Measurements from ENCODE around the gene LRRFIP1.

- TF ChIP-seq CTCF (IDR thresholded peaks at IDR 0.05) (no peak), POLR2A (IDR thresholded peaks at IDR 0.05; ENCODE audit: low read depth) (no peak), POLR2AphosphoS5 (IDR thresholded peaks at IDR 0.05) (no peak)
Measured at GRCh38 chr2:237615631-237616249, 11.6 kb upstream of the LRRFIP1 start.

All from esophagus muscularis mucosa (tissue), 3 donors.